K562 (cell line): ENCODE data around the gene FGF1. TPM values are rescaled to one million over a fixed set of nuclear protein-coding genes. Genes with fewer than 3 reads are reported as not detected.

Source experiments
- ATAC-seq: fragments of 200-7000 bp; cut with Tn5 transposase; 3 replicates; pipeline ENCODE4 v1.9.1; 2020; ENCODE audit warnings: moderate library complexity
- BruUV-seq: library from RNA; stranded (reverse); fragments of 400-500 nt; replicated peaks from 2 replicates; lab custom pipeline; 2021; lab: Mats Ljungman, UMichigan
- CTCF ChIA-PET: fragments of 300-600 bp; formaldehyde crosslinking; extraction: SDS; loops from one replicate; lab custom pipeline; 2021; ENCODE audit warnings: low intra/inter-chr PET ratio; lab: Yijun Ruan, JAX
- POLR2A ChIA-PET: fragments of 300-600, 350-650 bp; sonication (Branson Sonifier 250); formaldehyde crosslinking; extraction: SDS; loops from one replicate; lab custom pipeline; 2021; ENCODE audit warnings: antibody characterized with exemption, inconsistent platforms; lab: Yijun Ruan, JAX
- DNase-seq, 4 experiments: peaks; one replicate each; pipeline versions ENCODE4 v3.0.0 to v3.0.0-alpha.2; 2011 to 2018; ENCODE audit warnings: low spot score in 3 of 4, mixed read lengths in 3 of 4; ENCODE audit errors: extremely low read depth in 1 of 4
- FAIRE-seq: peaks from 2 replicates; lab custom pipeline; 2011; peaks lifted over from hg19 to GRCh38; lab: Jason Lieb, UNC
- H2AFZ ChIP-seq: 2 replicates; pipeline ENCODE4 v1.6.0; 2011; ENCODE audit warnings: low read depth, low read length, control low read depth, inconsistent platforms
- H3K27ac ChIP-seq: fragments of 200-600 bp; 3 replicates; pipeline ENCODE4 v1.8.0; 2011; ENCODE audit warnings: low read depth, mild to moderate bottlenecking, control low read depth, inconsistent platforms, low read length, moderate library complexity, mixed read lengths; ENCODE audit errors: extremely low read depth
- H3K27me3 ChIP-seq, 2 experiments: fragments of 300-600 bp in 1 of 2; 2 replicates in 1 of 2; 3 replicates in 1 of 2; pipeline versions ENCODE4 v1.6.0 to v1.8.0; 2011; ENCODE audit warnings: inconsistent platforms in 2 of 2, low read length in 2 of 2, mild to moderate bottlenecking in 1 of 2, mixed read lengths in 1 of 2, moderate library complexity in 1 of 2; ENCODE audit not compliant: control insufficient read depth in 2 of 2, insufficient read depth in 2 of 2
- H3K36me3 ChIP-seq: fragments of 300-600 bp; 3 replicates; pipeline ENCODE4 v1.8.0; 2011; ENCODE audit warnings: mild to moderate bottlenecking, low read length, inconsistent platforms; ENCODE audit not compliant: control insufficient read depth, insufficient read depth
- H3K4me1 ChIP-seq, 2 experiments: fragments of 200-600 bp in 1 of 2; replicated peaks in 1 of 2; 2 replicates in 1 of 2; 3 replicates in 1 of 2; pipeline versions ENCODE4 v1.5.1 to v1.8.0; 2011; ENCODE audit warnings: inconsistent platforms in 2 of 2, low read length in 2 of 2, mild to moderate bottlenecking in 1 of 2, mixed read lengths in 1 of 2, moderate library complexity in 1 of 2; ENCODE audit not compliant: control insufficient read depth in 2 of 2, insufficient read depth in 2 of 2
- H3K4me2 ChIP-seq: 2 replicates; pipeline ENCODE4 v1.6.1; 2011; ENCODE audit warnings: low read length, control low read depth, inconsistent platforms, mixed read lengths; ENCODE audit not compliant: insufficient read depth
- H3K4me3 ChIP-seq: fragments of 200-600 bp; sonication (generic), shearing (Covaris generic); 2 replicates; pipeline ENCODE4 v1.5.1; 2016; ENCODE audit warnings: control low read depth, inconsistent platforms
- H3K79me2 ChIP-seq: fragments of 200-600 bp; 3 replicates; pipeline ENCODE4 v1.8.0; 2011; ENCODE audit warnings: low read length, inconsistent platforms; ENCODE audit not compliant: control insufficient read depth, insufficient read depth
- H3K9ac ChIP-seq, 2 experiments: 2 replicates each; pipeline versions ENCODE4 v1.6.0 to v1.6.1; 2011; ENCODE audit warnings: low read depth in 2 of 2, low read length in 2 of 2, control low read depth in 1 of 2, inconsistent platforms in 1 of 2, mild to moderate bottlenecking in 1 of 2, mixed read lengths in 1 of 2; ENCODE audit not compliant: insufficient read depth in 1 of 2
- H3K9me1 ChIP-seq: one replicate; pipeline ENCODE4 v1.6.0; 2011; ENCODE audit warnings: inconsistent platforms, mild to moderate bottlenecking, low read length, moderate library complexity; ENCODE audit not compliant: control insufficient read depth, insufficient read depth
- H3K9me3 ChIP-seq: replicated peaks from 2 replicates; pipeline ENCODE4 v1.5.1; 2011; ENCODE audit warnings: low read depth, low read length, inconsistent platforms; ENCODE audit not compliant: control insufficient read depth, insufficient read depth
- H4K20me1 ChIP-seq: replicated peaks from 2 replicates; pipeline ENCODE4 v1.6.1; 2011; ENCODE audit warnings: low read length, inconsistent platforms, mixed read lengths; ENCODE audit not compliant: control insufficient read depth, insufficient read depth
- CCAR2 ChIP-seq: fragments of 200-400 bp; formaldehyde crosslinking; IDR thresholded peaks from 2 replicates; pipeline ENCODE4 v1.6.1; 2017; ENCODE audit warnings: mild to moderate bottlenecking, low read depth, low read length
- CSDE1 ChIP-seq, 2 experiments: fragments of 450-650 bp; IDR thresholded peaks; 2 replicates each; pipeline ENCODE4 v1.6.1; 2016; ENCODE audit warnings: mild to moderate bottlenecking in 1 of 2
- DMBX1 ChIP-seq: fragments of 250-450 bp; sonication (Bioruptor Pico); IDR thresholded peaks from 2 replicates; pipeline ENCODE4 v1.8.0; 2022; ENCODE audit warnings: inconsistent platforms, mild to moderate bottlenecking, moderate library complexity, borderline replicate concordance
- FOXP1 ChIP-seq: sonication (generic); formaldehyde crosslinking; IDR thresholded peaks from 2 replicates; pipeline ENCODE4 v1.8.0; 2022; ENCODE audit warnings: mild to moderate bottlenecking, missing genetic modification reagents
- MTF1 ChIP-seq: fragments of 250-450 bp; sonication (Bioruptor Pico); IDR thresholded peaks from 2 replicates; pipeline ENCODE4 v1.9.0; 2021; ENCODE audit warnings: moderate library complexity, mild to moderate bottlenecking, inconsistent platforms, borderline replicate concordance
- TGIF2 ChIP-seq: sonication (generic); formaldehyde crosslinking; IDR thresholded peaks from 2 replicates; pipeline ENCODE4 v1.8.1; 2022; ENCODE audit warnings: mild to moderate bottlenecking, missing genetic modification reagents, moderate library complexity
- ZBTB9 ChIP-seq: fragments of 450-650 bp; formaldehyde crosslinking; IDR thresholded peaks from 2 replicates; pipeline ENCODE4 v1.4.0; 2020; ENCODE audit warnings: mild to moderate bottlenecking, moderate library complexity
- ZNF212 ChIP-seq: fragments of 450-650 bp; formaldehyde crosslinking; IDR thresholded peaks from 2 replicates; pipeline ENCODE4 v1.4.0; 2020; ENCODE audit warnings: mild to moderate bottlenecking
- ZNF239 ChIP-seq: fragments of 250-450 bp; sonication (Bioruptor Pico); IDR thresholded peaks from 2 replicates; pipeline ENCODE4 v1.4.0; 2020; ENCODE audit warnings: mild to moderate bottlenecking
- in situ Hi-C: fragments of 300-500 bp; cut with MboI; formaldehyde crosslinking; loops from 4 replicates; pipeline ENCODE4 v1.15.0; 2018; ENCODE audit warnings: inconsistent platforms, mixed read lengths
- intact Hi-C: fragments of 100-400 bp; cut with micrococcal nuclease; formaldehyde crosslinking; loops from 2 replicates; pipeline ENCODE4 v1.14.2; 2022
- polyA plus RNA-seq, 8 experiments: library from polyadenylated mRNA; depleted of rRNA in 4 of 8; stranded (reverse) in 5 of 8; unstranded in 3 of 8; fragments of >200 nt; fragmentation: Nextera tagmentation in 2 of 8; fragmentation: Illumina TruSeq in 1 of 8; extraction: Ambion mirVana in 2 of 8; extraction: Trizol in 1 of 8; gene quantifications; 2 replicates each; pipeline versions ENCODE4 v1.2.1 to v1.2.3, GENCODE V29; 2011 to 2014; ENCODE audit warnings: inconsistent platforms in 1 of 8, missing spikeins in 1 of 8
- total RNA-seq, 7 experiments: library from RNA; depleted of rRNA in 6 of 7; stranded (reverse); fragments of >200 nt in 6 of 7; fragmentation: Illumina TruSeq in 2 of 7; extraction: Trizol in 2 of 7; gene quantifications; 2 replicates each; pipeline versions ENCODE4 v1.2.1 to v1.2.3, GENCODE V29; 2011 to 2021; ENCODE audit warnings: low replicate concordance in 1 of 7
- TF ChIP-seq, protein P1 (sequence below): fragments of 450-650 bp; IDR thresholded peaks from 2 replicates; pipeline ENCODE4 v1.6.1; 2016; ENCODE audit warnings: antibody characterized with exemption

Gene FGF1
- total and polyA plus RNA-seq, 9 of the 15 experiments (the other 6 are each of a cell fraction or from before 2014, with no cell fraction given), result not detected

DNA sequence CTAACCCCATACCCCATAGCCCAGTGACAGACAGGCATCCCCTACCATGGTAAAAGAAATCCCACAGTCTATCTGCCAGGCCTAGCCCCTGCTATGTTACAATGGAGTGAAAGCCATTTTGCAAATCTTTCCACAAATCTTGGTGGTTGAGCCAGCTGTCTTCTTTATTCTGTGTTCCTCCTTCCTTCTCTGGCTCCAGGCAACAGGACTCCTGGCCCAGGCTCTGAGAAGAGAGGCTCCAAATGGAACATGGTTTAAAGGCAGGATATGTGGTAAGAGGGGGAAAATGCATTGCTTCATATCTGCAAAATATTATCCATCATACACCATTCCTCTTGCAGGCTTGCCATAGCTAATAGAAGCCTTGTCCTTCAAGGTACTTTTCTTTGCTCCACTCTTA lies 25.2 kb downstream of the FGF1 start:
- in situ Hi-C loops (no loop called here), intact Hi-C loops (no loop called here)
- Histone ChIP-seq H3K36me3 (no peaks in the 10 kb centered on the region), H3K27me3 (peaks cover 7 to 36% of the 10 kb centered on the region in 2 experiments; a peak in 3 of 5 replicates), H3K9me1 (no peaks in the 10 kb centered on the region), H3K9me3 (no peaks in the 10 kb centered on the region), H2AFZ (no peak overlapping the region), H3K9ac (no peak overlapping the region), H4K20me1 (no peaks in the 10 kb centered on the region), H3K4me3 (no peak overlapping the region), H3K4me2 (no peak overlapping the region), H3K27ac (no peak overlapping the region), H3K79me2 (no peaks in the 10 kb centered on the region), H3K4me1 (no peaks in the 10 kb centered on the region)
- ChIA-PET CTCF (no interaction called here), POLR2A (no interaction called here)
- no TSS peak for BruUV-seq
- DNase-seq, result no peak
- no peak for FAIRE-seq
- TF ChIP-seq ZNF212 (CRISPR knock-in tag) (no peak), ZBTB9 (no peak), CSDE1 (IDR thresholded peaks at IDR 0.05) (no peak), MTF1 (CRISPR knock-in tag) (no peak), FOXP1 (CRISPR knock-in tag) (no peak), TGIF2 (CRISPR knock-in tag) (no peak), CCAR2 (no peak), DMBX1 (no peak), ZNF239 (CRISPR knock-in tag) (no peak)
- TF ChIP-seq, protein P1, sequence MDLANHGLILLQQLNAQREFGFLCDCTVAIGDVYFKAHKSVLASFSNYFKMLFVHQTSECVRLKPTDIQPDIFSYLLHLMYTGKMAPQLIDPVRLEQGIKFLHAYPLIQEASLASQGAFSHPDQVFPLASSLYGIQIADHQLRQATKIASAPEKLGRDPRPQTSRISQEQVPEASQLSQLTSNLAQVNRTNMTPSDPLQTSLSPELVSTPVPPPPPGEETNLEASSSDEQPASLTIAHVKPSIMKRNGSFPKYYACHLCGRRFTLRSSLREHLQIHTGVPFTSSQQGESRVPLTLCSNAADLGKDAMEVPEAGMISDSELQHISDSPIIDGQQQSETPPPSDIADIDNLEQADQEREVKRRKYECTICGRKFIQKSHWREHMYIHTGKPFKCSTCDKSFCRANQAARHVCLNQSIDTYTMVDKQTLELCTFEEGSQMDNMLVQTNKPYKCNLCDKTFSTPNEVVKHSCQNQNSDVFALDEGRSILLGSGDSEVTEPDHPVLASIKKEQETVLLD, result no peak
- ATAC-seq, result no peak
